KMS-11 (cell line): ENCODE results near the gene TTC31.
"Not testable (repeated sequence)": the region's sequence is repeated elsewhere in the genome, so short reads cannot be mapped to it uniquely, and the experiment has no call there.

Source experiments
- H2AFZ ChIP-seq: fragments of 200-600 bp; sonication (generic); 2 replicates; pipeline ENCODE4 v1.6.1; 2016; ENCODE audit warnings: antibody characterized with exemption, mixed run types, low read depth
- H3K27ac ChIP-seq: fragments of 200-600 bp; sonication (generic); 2 replicates; pipeline ENCODE4 v1.6.1; 2016; ENCODE audit warnings: mild to moderate bottlenecking, mixed run types
- H3K27me3 ChIP-seq: fragments of 200-600 bp; sonication (generic); 2 replicates; pipeline ENCODE4 v1.6.1; 2017; ENCODE audit warnings: mild to moderate bottlenecking, low read depth, mixed run types, moderate library complexity; ENCODE audit not compliant: insufficient read depth
- H3K36me3 ChIP-seq: fragments of 200-600 bp; sonication (generic); 2 replicates; pipeline ENCODE4 v1.6.1; 2017; ENCODE audit warnings: mild to moderate bottlenecking, mixed run types; ENCODE audit not compliant: insufficient read depth
- H3K4me1 ChIP-seq: fragments of 200-600 bp; sonication (generic); 2 replicates; pipeline ENCODE4 v1.6.1; 2016; ENCODE audit warnings: mild to moderate bottlenecking, low read depth, mixed run types; ENCODE audit not compliant: poor library complexity, severe bottlenecking
- H3K4me2 ChIP-seq: fragments of 200-600 bp; sonication (generic); 2 replicates; pipeline ENCODE4 v1.7.0; 2016; ENCODE audit warnings: mild to moderate bottlenecking, mixed run types
- H3K4me3 ChIP-seq: fragments of 200-600 bp; sonication (generic); IDR thresholded peaks from 2 replicates; pipeline ENCODE4 v1.6.1; 2017; ENCODE audit warnings: low read depth, low read length, mixed read lengths; ENCODE audit not compliant: insufficient read depth
- H3K79me2 ChIP-seq: fragments of 200-600 bp; sonication (generic); 2 replicates; pipeline ENCODE4 v1.6.1; 2016; ENCODE audit warnings: low read depth, mixed run types; ENCODE audit not compliant: insufficient read depth
- H3K9ac ChIP-seq: fragments of 200-600 bp; sonication (generic); 2 replicates; pipeline ENCODE4 v1.6.1; 2016; ENCODE audit warnings: mild to moderate bottlenecking, mixed run types
- H4K20me1 ChIP-seq: fragments of 200-600 bp; sonication (generic); 2 replicates; pipeline ENCODE4 v1.6.1; 2016; ENCODE audit warnings: mild to moderate bottlenecking, mixed run types; ENCODE audit not compliant: insufficient read depth
- CTCF ChIP-seq: fragments of 200-600 bp; sonication (generic); conservative IDR thresholded peaks from 2 replicates; pipeline ENCODE4 v1.6.1; 2017; ENCODE audit warnings: low read depth, mild to moderate bottlenecking, antibody characterized with exemption, low read length, moderate library complexity, mixed read lengths

Gene TTC31

DNA sequence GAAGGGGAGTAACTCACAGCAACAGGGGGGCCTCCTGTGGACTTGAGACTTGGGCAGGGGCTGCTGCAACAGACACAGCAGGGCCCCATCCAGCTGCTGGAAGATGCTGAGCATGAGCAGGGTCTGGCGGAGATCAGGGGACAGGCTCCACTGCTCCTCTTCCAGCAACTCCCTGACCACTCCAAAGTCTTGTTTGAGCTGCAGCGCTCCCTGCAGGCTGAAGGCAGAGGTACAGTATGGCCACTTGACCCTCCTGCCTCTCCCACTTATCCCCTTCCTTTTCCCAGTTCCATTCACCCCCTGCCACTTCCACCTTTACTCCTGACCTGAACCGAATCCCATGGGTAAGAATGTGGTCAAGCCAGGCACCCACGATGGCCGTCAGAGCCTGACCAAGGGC lies 8.0 kb upstream of the TTC31 start:
- H3K27ac ChIP-seq: no peak overlapping the region
- peaks cover 25% of the 10 kb centered on the region for H3K4me1 ChIP-seq
- H3K79me2 ChIP-seq: peaks cover 7% of the 10 kb centered on the region; the same call in 1 of the 2 replicates
- no peak overlapping the region for H2AFZ ChIP-seq
- H4K20me1 ChIP-seq: no peaks in the 10 kb centered on the region
- H3K4me2 ChIP-seq: no peak overlapping the region
- H3K27me3 ChIP-seq: no peaks in the 10 kb centered on the region
- no peak overlapping the region for H3K4me3 ChIP-seq
- no peaks in the 10 kb centered on the region for H3K36me3 ChIP-seq
- TF ChIP-seq CTCF: peak; percentile 52
- no peak overlapping the region for H3K9ac ChIP-seq

DNA sequence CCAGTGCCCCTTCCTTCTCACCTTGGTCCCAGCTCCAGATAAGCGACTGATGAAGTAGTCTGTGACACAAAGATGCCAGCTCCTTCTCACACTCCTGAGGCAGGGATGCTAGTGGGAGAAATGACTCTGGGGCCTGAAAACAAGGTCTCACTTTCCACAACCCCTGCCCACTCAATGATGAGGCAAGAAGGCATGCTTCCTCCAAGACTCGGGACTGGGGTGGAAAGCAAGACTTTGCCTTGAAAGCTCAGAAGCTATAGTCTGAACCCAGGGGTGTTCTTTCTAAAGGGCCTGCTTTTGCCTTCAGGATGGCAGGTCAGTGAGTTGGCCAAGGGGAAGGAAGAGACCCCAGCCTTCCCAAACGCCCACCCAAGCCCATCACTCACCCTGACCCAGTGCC lies 1.4 kb upstream of the TTC31 start:
- TF ChIP-seq CTCF: no peak
- Histone ChIP-seq H2AFZ (no peak overlapping the region; the same call in 1 of the 2 replicates), H3K27me3 (no peaks in the 10 kb centered on the region), H3K27ac (no peak overlapping the region), H3K4me2 (peak overlapping the region; percentile 97), H4K20me1 (no peaks in the 10 kb centered on the region), H3K4me3 (no peak overlapping the region), H3K9ac (peak overlapping the region; percentile 90; the same call in 1 of the 2 replicates), H3K79me2 (peaks cover 18% of the 10 kb centered on the region), H3K36me3 (no peaks in the 10 kb centered on the region), H3K4me1 (peaks cover 15% of the 10 kb centered on the region)

DNA sequence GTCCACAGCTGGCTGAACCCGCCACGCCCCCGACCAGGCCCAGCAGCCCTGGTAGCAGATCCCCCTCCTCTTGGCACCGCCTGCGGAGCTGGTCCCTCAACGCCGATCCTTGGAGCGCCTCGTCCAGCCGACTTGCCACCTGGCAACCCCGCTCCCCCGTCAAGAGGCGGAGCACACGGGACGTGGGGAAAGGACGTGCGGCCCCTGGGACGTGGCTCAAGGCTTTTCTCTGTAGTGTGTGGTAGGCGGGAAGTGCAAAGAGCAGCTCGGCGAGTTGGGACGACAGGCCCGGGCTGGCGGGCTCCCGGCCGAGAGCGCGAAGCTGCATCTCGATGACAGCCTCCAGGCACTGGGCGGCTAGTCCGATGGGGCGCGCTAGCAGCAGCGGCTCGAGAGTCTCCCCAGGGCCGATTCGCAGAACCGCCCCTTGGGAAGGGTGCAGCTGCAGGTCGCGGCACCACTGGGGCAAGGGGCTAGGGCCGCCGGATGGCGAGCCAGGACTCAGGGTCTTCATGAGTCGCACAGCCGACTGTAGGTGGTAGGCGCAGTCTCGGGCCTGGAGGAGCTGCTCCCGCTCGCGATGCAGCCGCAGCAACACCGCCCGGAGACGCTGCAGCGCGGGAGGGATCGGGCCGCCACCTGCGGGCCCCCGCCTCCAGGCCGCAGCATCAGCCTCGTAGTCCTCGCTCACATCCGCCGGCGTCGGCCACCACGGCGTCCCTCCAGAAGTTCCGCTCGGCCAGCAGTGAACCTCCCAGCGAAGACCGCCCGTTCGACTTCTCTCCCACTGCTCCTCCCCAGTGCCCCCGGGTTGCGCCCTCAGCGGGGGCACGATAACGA lies 700 bp upstream of the TTC31 start:
- peak overlapping the region; percentile 90 for H3K9ac ChIP-seq
- no peaks in the 10 kb centered on the region for H3K36me3 ChIP-seq
- H3K27me3 ChIP-seq: no peaks in the 10 kb centered on the region
- H3K79me2 ChIP-seq: peaks cover 18% of the 10 kb centered on the region
- peak overlapping the region; percentile 99 for H2AFZ ChIP-seq
- peaks cover 15% of the 10 kb centered on the region for H3K4me1 ChIP-seq
- no peak overlapping the region for H3K4me3 ChIP-seq
- H3K4me2 ChIP-seq: peak overlapping the region; percentile 97
- peak overlapping the region; percentile 75 for H3K27ac ChIP-seq
- no peak for TF ChIP-seq CTCF
- H4K20me1 ChIP-seq: no peaks in the 10 kb centered on the region

GRCh38 chr2:74483675-74484164 lies 839 bp downstream of the TTC31 start:
- H3K4me3 ChIP-seq, H3K36me3 ChIP-seq, H3K27ac ChIP-seq, H3K27me3 ChIP-seq, H4K20me1 ChIP-seq: not testable (repeated sequence)
- peaks cover 15% of the 10 kb centered on the region for H3K4me1 ChIP-seq
- peak overlapping the region; percentile 90; the same call in 1 of the 2 replicates for H3K9ac ChIP-seq
- peak overlapping the region; percentile 99 for H2AFZ ChIP-seq
- peak overlapping the region; percentile 52 for H3K4me2 ChIP-seq
- peaks cover 18% of the 10 kb centered on the region for H3K79me2 ChIP-seq

DNA sequence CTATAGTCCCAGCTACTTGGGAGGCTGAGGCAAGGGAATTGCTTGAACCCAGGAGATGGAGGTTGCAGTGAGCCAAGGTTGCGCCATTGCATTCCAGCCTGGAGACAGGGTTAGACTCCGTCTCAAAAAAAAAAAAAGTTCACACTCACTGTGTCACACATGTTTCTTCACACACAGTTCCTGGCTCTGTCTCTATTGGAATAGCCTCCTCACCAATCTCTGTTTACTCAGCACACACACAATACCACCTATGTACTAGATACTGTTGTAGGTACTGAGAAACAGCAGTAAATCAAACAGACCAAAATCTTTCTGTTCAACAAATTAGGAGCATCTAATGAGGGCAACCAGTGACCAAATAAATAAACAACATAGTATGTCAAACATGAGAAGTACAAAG lies 3.3 kb downstream of the TTC31 start:
- no peak overlapping the region for H2AFZ ChIP-seq
- no peaks in the 10 kb centered on the region for H4K20me1 ChIP-seq
- peaks cover 11% of the 10 kb centered on the region for H3K79me2 ChIP-seq
- H3K36me3 ChIP-seq: no peaks in the 10 kb centered on the region
- no peak for TF ChIP-seq CTCF
- no peak overlapping the region for H3K4me3 ChIP-seq
- peaks cover 6% of the 10 kb centered on the region for H3K4me1 ChIP-seq
- no peak overlapping the region for H3K9ac ChIP-seq
- H3K27ac ChIP-seq: no peak overlapping the region
- no peaks in the 10 kb centered on the region for H3K27me3 ChIP-seq
- H3K4me2 ChIP-seq: no peak overlapping the region
